SK-N-SH (cell line): ENCODE measurements around the gene ELMO3. TPM values are rescaled to one million over a fixed set of nuclear protein-coding genes. Genes with fewer than 3 reads are reported as not detected.

Experiments used
- CTCF ChIA-PET: fragments of 300-600, 350-600 bp; formaldehyde crosslinking; extraction: SDS; loops from one replicate; lab custom pipeline; 2021; lab: Yijun Ruan, JAX
- POLR2A ChIA-PET: fragments of 350-600 bp; sonication (Branson Sonifier 250); formaldehyde crosslinking; extraction: SDS; loops from one replicate; lab custom pipeline; 2020; ENCODE audit warnings: antibody characterized with exemption, inconsistent platforms; lab: Yijun Ruan, JAX
- DNase-seq: peaks from one replicate; pipeline ENCODE4 v3.0.0; 2012
- H2AFZ ChIP-seq: fragments of 200-600 bp; sonication (generic); 2 replicates; pipeline ENCODE4 v1.8.1; 2016; ENCODE audit warnings: antibody characterized with exemption, mild to moderate bottlenecking, low read depth
- H3F3A ChIP-seq: fragments of 200-600 bp; sonication (generic); replicated peaks from 2 replicates; pipeline ENCODE3; 2016; ENCODE audit warnings: antibody characterized with exemption, mild to moderate bottlenecking; ENCODE audit not compliant: insufficient read depth
- H3K27ac ChIP-seq, 2 experiments: fragments of 200-500 bp in 1 of 2; fragments of 200-600 bp in 1 of 2; sonication (Bioruptor generic) in 1 of 2; sonication (generic), shearing (Covaris generic) in 1 of 2; 2 replicates each; pipeline versions ENCODE4 v1.5.1 to v1.6.1; 2014 to 2016; ENCODE audit warnings: low read depth in 2 of 2, inconsistent platforms in 1 of 2, low read length in 1 of 2, mild to moderate bottlenecking in 1 of 2, mixed read lengths in 1 of 2
- H3K27me3 ChIP-seq: fragments of 200-600 bp; sonication (generic), shearing (Covaris generic); 2 replicates; pipeline ENCODE4 v1.6.1; 2016; ENCODE audit warnings: mixed run types; ENCODE audit not compliant: insufficient read depth
- H3K36me3 ChIP-seq, 2 experiments: fragments of 200-500 bp in 1 of 2; fragments of 200-600 bp in 1 of 2; sonication (Bioruptor generic) in 1 of 2; sonication (generic) in 1 of 2; replicated peaks in 1 of 2; 2 replicates each; pipeline versions ENCODE3 to v1.5.1; 2014 to 2016; ENCODE audit warnings: low read length in 1 of 2, mild to moderate bottlenecking in 1 of 2; ENCODE audit not compliant: insufficient read depth in 2 of 2, control insufficient read depth in 1 of 2
- H3K4me1 ChIP-seq, 2 experiments: fragments of 200-500 bp in 1 of 2; fragments of 200-600 bp in 1 of 2; sonication (Bioruptor generic) in 1 of 2; sonication (generic), shearing (Covaris generic) in 1 of 2; 2 replicates each; pipeline versions ENCODE4 v1.5.1 to v1.6.1; 2014 to 2016; ENCODE audit warnings: low read depth in 1 of 2, low read length in 1 of 2, mixed run types in 1 of 2; ENCODE audit not compliant: insufficient read depth in 2 of 2, control insufficient read depth in 1 of 2
- H3K4me2 ChIP-seq: fragments of 200-600 bp; sonication (generic), shearing (Covaris generic); 2 replicates; pipeline ENCODE4 v1.6.1; 2017; ENCODE audit warnings: mixed run types
- H3K4me3 ChIP-seq, 2 experiments: fragments of 200-500 bp in 1 of 2; fragments of 200-600 bp in 1 of 2; sonication (Bioruptor generic) in 1 of 2; sonication (generic), shearing (Covaris generic) in 1 of 2; 2 replicates each; pipeline versions ENCODE4 v1.5.1 to v1.8.1; 2014 to 2016; ENCODE audit warnings: low read depth in 2 of 2, inconsistent platforms in 1 of 2, low read length in 1 of 2, mild to moderate bottlenecking in 1 of 2, mixed read lengths in 1 of 2, moderate library complexity in 1 of 2
- H3K79me2 ChIP-seq: fragments of 200-600 bp; sonication (generic); 2 replicates; pipeline ENCODE4 v1.8.1; 2017; ENCODE audit warnings: mild to moderate bottlenecking; ENCODE audit not compliant: insufficient read depth
- H3K9ac ChIP-seq: fragments of 200-600 bp; sonication (generic); 2 replicates; pipeline ENCODE4 v1.6.1; 2017; ENCODE audit warnings: mixed run types
- H3K9me2 ChIP-seq: fragments of 200-600 bp; sonication (generic); 2 replicates; pipeline ENCODE4 v1.6.1; 2017; ENCODE audit warnings: mixed run types
- H3K9me3 ChIP-seq: fragments of 200-600 bp; sonication (generic); 2 replicates; pipeline ENCODE4 v1.6.1; 2017; ENCODE audit warnings: mixed run types, mild to moderate bottlenecking, moderate library complexity
- H4K20me1 ChIP-seq: fragments of 200-600 bp; sonication (generic); 2 replicates; pipeline ENCODE4 v1.6.1; 2017; ENCODE audit warnings: mild to moderate bottlenecking, mixed run types; ENCODE audit not compliant: insufficient read depth
- CTCF ChIP-seq: fragments of 200-600 bp; sonication (generic); IDR thresholded peaks from 2 replicates; pipeline ENCODE4 v1.6.1; 2017; ENCODE audit warnings: antibody characterized with exemption, mild to moderate bottlenecking, moderate library complexity
- FOSL2 ChIP-seq: IDR thresholded peaks from 2 replicates; pipeline ENCODE4 v1.4.0; 2012; ENCODE audit warnings: low read depth, mild to moderate bottlenecking, moderate library complexity, borderline replicate concordance
- FOXM1 ChIP-seq: IDR thresholded peaks from 2 replicates; pipeline ENCODE4 v1.4.0; 2012; ENCODE audit warnings: low read depth, mild to moderate bottlenecking
- MAX ChIP-seq: IDR thresholded peaks from 2 replicates; pipeline ENCODE4 v1.4.0; 2012; ENCODE audit warnings: low read depth
- NRF1 ChIP-seq: IDR thresholded peaks from 2 replicates; pipeline ENCODE4 v1.6.1; 2012; ENCODE audit warnings: low read depth, mild to moderate bottlenecking, low read length
- PBX3 ChIP-seq: IDR thresholded peaks from 2 replicates; pipeline ENCODE4; 2012
- POLR2AphosphoS5 ChIP-seq: IDR thresholded peaks from 2 replicates; pipeline ENCODE4 v1.6.1; 2012; ENCODE audit warnings: low read depth, low read length
- RAD21 ChIP-seq: IDR thresholded peaks from 2 replicates; pipeline ENCODE4 v1.6.1; 2012; ENCODE audit warnings: mild to moderate bottlenecking, low read length
- REST ChIP-seq: IDR thresholded peaks from 2 replicates; pipeline ENCODE4 v1.6.1; 2012; ENCODE audit warnings: mild to moderate bottlenecking, low read depth, low read length, moderate library complexity
- RFX5 ChIP-seq: IDR thresholded peaks from 2 replicates; pipeline ENCODE4 v1.6.1; 2012; ENCODE audit warnings: mild to moderate bottlenecking, improper control_type of control experiment, low read length
- SIN3A ChIP-seq: IDR thresholded peaks from 2 replicates; pipeline ENCODE4 v1.6.1; 2012; ENCODE audit warnings: low read depth, mild to moderate bottlenecking, low read length, moderate library complexity, borderline replicate concordance
- SMC3 ChIP-seq: IDR thresholded peaks from 2 replicates; pipeline ENCODE4 v1.6.1; 2012; ENCODE audit warnings: low read depth, low read length, improper control_type of control experiment
- TAF1 ChIP-seq: IDR thresholded peaks from 2 replicates; pipeline ENCODE4 v1.6.1; 2012; ENCODE audit warnings: low read depth, mild to moderate bottlenecking, low read length, moderate library complexity, borderline replicate concordance
- TEAD4 ChIP-seq: IDR thresholded peaks from 2 replicates; pipeline ENCODE4 v1.4.0; 2012; ENCODE audit warnings: mild to moderate bottlenecking, borderline replicate concordance; ENCODE audit not compliant: insufficient read depth
- ZBTB33 ChIP-seq: IDR thresholded peaks from 2 replicates; pipeline ENCODE4 v1.4.0; 2012; ENCODE audit warnings: low read depth, borderline replicate concordance
- WGBS: methylation state at CpG from one replicate; pipeline ENCODE4 v1.1.6; 2017; ENCODE audit warnings: low lambda C conversion rate; 5-methylcytosine and 5-hydroxymethylcytosine counted together
- polyA plus RNA-seq, 3 experiments: library from polyadenylated mRNA; depleted of rRNA; stranded (reverse); fragments of >200 nt; gene quantifications; 2 replicates each; pipeline ENCODE4 v1.2.3, GENCODE V29; 2012

Gene ELMO3
- polyA plus RNA-seq, 1 of the 3 experiments (the other 2 are of a cell fraction), result 2.3 TPM

GRCh38 chr16:67184453-67184994, 14.4 kb upstream of the ELMO3 start:
- no peaks in the 10 kb centered on the region for H3K9me3 ChIP-seq
- peak overlapping the region; percentile 58; the same call in 1 of the 2 replicates for H2AFZ ChIP-seq
- H3K9ac ChIP-seq, result peak overlapping the region; percentile 96; the same call in 1 of the 2 replicates
- peaks cover 18% of the 10 kb centered on the region for H3K79me2 ChIP-seq
- peaks cover 22 to 26% of the 10 kb centered on the region in 2 experiments for H3K4me1 ChIP-seq
- ChIA-PET CTCF (interaction anchor here (0.6 to 4.2 kb wide), 24 partner anchors 10 to 289 kb away, joined by 3 to 27 read pairs (median 4); partner anchors contain the start of genes NOL3, TMEM208 and ZDHHC1), POLR2A (interaction anchor here (1.0 to 2.0 kb wide), 6 partner anchors 9 to 43 kb away, joined by 3 to 12 read pairs (median 4); partner anchors contain the start of genes HSF4, NOL3 and TMEM208)
- H3K36me3 ChIP-seq, result no peaks in the 10 kb centered on the region
- H4K20me1 ChIP-seq, result no peaks in the 10 kb centered on the region; the same call in 1 of the 2 replicates
- H3F3A ChIP-seq, result peaks cover 34% of the 10 kb centered on the region
- WGBS, result 97% methylated on average over 6 of the region's 59 CpGs
- DNase-seq, result peak; percentile 76
- no peaks in the 10 kb centered on the region for H3K9me2 ChIP-seq
- peak overlapping the region; percentile 92 to 97 for H3K27ac ChIP-seq
- no peaks in the 10 kb centered on the region for H3K27me3 ChIP-seq
- H3K4me2 ChIP-seq, result peak overlapping the region; percentile 92
- TF ChIP-seq NRF1 (0 out of 2 replicates have a peak, but pooled peaks have one; percentile 35), FOXM1 (no peak)
- H3K4me3 ChIP-seq, result peak overlapping the region; percentile 81 to 82

- Histone ChIP-seq H2AFZ (no peak overlapping the region), H3K4me1 (peaks cover 22 to 26% of the 10 kb centered on the region in 2 experiments), H3K4me3 (peak overlapping the region in 1 of 2 experiments; percentile 48; a peak in 3 of 4 replicates), H3K9me3 (no peaks in the 10 kb centered on the region), H4K20me1 (no peaks in the 10 kb centered on the region; the same call in 1 of the 2 replicates), H3K79me2 (peaks cover 18% of the 10 kb centered on the region), H3K9me2 (no peaks in the 10 kb centered on the region), H3K27ac (peak overlapping the region in 1 of 2 experiments; percentile 97; a peak in 1 of 4 replicates), H3K4me2 (peak overlapping the region; percentile 92), H3K27me3 (no peaks in the 10 kb centered on the region), H3K9ac (no peak overlapping the region), H3F3A (peaks cover 33% of the 10 kb centered on the region), H3K36me3 (no peaks in the 10 kb centered on the region)
- ChIA-PET POLR2A (interaction anchor here (0.8 to 2.0 kb wide), 7 partner anchors 10 to 42 kb away, joined by 3 to 12 read pairs (median 4); partner anchors contain the start of genes HSF4, NOL3 and TMEM208), CTCF (interaction anchor here (0.6 to 4.2 kb wide), 25 partner anchors 9 to 290 kb away, joined by 3 to 27 read pairs (median 4); partner anchors contain the start of genes CES3, NOL3, TMEM208 and ZDHHC1)
- 76% methylated on average over 18 of the region's 43 CpGs for WGBS
- DNase-seq, result peak; percentile 73
- no peak for TF ChIP-seq TEAD4
- 0 out of 2 replicates have a peak, but pooled peaks have one; percentile 18 for TF ChIP-seq TAF1
- peak; percentile 64 for TF ChIP-seq RAD21
- peak; percentile 99 for TF ChIP-seq REST
- peak; percentile 81 for TF ChIP-seq MAX
- TF ChIP-seq SMC3, result peak; percentile 81
- no peak for TF ChIP-seq ZBTB33
- TF ChIP-seq FOSL2, result no peak
- no peak for TF ChIP-seq PBX3
- TF ChIP-seq RFX5, result no peak
- peak; percentile 75 for TF ChIP-seq CTCF
- peak; percentile 98 for TF ChIP-seq SIN3A
- no peak for TF ChIP-seq POLR2AphosphoS5
These were observed 13.8 kb upstream of the ELMO3 start for GRCh38 chr16:67184995-67185650.
